GM12864 (cell line): Measurements from ENCODE around the gene INSYN2B.
"Not testable (repeated sequence)": the region's sequence is repeated elsewhere in the genome, so short reads cannot be mapped to it uniquely, and the experiment has no call there.

Experiments
- DNase-seq: peaks from one replicate; pipeline ENCODE4 v3.0.0-alpha.2; 2011; ENCODE audit warnings: low read depth
- H3K4me3 ChIP-seq: 2 replicates; pipeline ENCODE4 v1.5.1; 2011; ENCODE audit warnings: mild to moderate bottlenecking, low read depth, low read length, control low read depth
- TF ChIP-seq, protein P1 (sequence below): IDR thresholded peaks from 2 replicates; pipeline ENCODE4 v1.5.1; 2011; ENCODE audit warnings: low read depth, mild to moderate bottlenecking, moderate library complexity, low read length, control low read depth, inconsistent platforms; ENCODE audit errors: missing control alignments

INSYN2B gene

GRCh38 chr5:169964246-169964645 is 16.0 kb downstream of the INSYN2B start:
- TF ChIP-seq, protein P1, sequence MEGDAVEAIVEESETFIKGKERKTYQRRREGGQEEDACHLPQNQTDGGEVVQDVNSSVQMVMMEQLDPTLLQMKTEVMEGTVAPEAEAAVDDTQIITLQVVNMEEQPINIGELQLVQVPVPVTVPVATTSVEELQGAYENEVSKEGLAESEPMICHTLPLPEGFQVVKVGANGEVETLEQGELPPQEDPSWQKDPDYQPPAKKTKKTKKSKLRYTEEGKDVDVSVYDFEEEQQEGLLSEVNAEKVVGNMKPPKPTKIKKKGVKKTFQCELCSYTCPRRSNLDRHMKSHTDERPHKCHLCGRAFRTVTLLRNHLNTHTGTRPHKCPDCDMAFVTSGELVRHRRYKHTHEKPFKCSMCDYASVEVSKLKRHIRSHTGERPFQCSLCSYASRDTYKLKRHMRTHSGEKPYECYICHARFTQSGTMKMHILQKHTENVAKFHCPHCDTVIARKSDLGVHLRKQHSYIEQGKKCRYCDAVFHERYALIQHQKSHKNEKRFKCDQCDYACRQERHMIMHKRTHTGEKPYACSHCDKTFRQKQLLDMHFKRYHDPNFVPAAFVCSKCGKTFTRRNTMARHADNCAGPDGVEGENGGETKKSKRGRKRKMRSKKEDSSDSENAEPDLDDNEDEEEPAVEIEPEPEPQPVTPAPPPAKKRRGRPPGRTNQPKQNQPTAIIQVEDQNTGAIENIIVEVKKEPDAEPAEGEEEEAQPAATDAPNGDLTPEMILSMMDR: no peak
- H3K4me3 ChIP-seq: no peak overlapping the region
- DNase-seq: no peak

- TF ChIP-seq, protein P1: no peak
- no peak for DNase-seq
- H3K4me3 ChIP-seq: no peak overlapping the region
Measured at GRCh38 chr5:169960659-169961058, 19.6 kb downstream of the INSYN2B start.

DNA sequence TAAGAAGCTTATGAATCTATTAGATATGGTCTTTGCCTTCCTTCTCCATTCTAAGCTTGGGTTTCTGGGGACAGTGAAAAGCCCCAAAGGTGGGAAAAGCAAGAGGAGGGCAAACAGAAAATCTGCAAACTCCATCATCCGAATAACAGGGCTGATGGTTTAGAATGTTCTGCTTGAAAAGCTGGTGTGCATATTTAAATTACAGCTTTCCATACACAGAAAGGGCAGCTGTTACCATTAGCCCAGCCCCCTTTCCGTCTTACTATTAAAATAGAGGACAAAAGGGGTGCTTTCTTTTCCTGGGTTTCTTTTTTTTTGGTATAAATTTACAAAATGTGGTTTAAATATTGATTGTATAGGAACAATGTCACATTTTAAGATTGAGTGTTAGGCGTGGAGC is 22.0 kb downstream of the INSYN2B start:
- no peak for DNase-seq
- TF ChIP-seq, protein P1: no peak

DNA sequence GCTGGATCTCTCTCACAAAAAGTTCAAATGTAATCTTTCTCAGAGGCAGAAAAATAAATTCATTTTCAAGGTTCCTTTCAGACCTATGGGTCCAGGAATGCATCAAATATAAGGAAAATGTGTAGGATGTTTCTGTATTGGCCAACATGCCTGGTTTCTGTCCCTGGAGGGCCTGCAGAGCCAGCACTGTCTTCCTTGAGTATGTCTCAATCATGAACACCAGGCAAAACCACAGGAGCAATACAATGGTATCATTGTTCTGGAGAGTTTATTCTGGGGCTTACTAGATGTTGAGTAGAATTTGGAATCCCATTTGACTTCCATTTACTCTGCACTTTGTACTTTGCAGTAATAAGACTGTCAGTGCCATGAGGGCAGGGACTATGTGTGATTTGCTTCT is 23.5 kb downstream of the INSYN2B start:
- H3K4me3 ChIP-seq: no peak overlapping the region
- TF ChIP-seq, protein P1: no peak
- DNase-seq: no peak

More for the DNA sequence above, 22.0 kb downstream of the INSYN2B start:
- no peak overlapping the region for H3K4me3 ChIP-seq

DNA sequence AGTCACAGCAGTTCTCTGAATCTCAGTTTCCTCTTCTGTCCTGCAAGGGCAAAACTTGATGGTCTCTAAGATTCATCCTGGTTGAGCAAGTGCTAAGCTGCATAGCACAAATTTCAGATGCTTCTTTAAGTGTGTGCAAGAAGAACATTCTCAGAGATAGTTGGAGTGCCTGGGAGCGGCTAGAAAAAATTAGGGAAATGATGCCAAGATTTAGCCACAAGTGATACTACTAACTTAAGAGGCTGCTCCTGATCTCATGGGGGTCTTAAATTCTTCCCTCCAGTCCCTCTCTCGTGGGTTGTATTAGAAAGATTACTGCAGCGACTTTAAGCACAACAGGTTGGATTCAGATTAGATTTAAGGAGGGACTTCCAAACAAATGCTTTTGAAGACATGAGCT is 24.2 kb downstream of the INSYN2B start:
- no peak overlapping the region for H3K4me3 ChIP-seq
- DNase-seq: no peak
- TF ChIP-seq, protein P1: no peak

GRCh38 chr5:169954786-169955185 is 25.5 kb downstream of the INSYN2B start:
- TF ChIP-seq, protein P1: no peak
- no peak for DNase-seq

DNA sequence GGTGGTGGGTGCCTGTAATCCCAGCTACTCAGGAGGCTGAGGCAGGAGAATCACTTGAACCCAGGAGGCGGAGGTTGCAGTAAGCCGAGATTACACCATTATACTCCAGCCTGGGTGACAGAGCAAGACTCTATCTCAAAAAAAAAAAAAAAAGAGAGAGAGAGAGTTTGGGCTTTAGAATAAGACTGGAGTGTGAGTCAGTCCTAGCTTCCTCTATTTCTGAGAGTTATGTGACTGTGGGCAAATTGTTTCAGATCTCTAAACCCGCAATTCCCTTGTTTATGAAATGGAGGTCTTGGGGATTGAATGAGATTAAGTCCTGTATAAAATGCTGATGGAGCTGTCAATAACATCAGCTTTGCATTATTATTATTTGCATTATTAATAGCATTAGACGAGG is 27.1 kb downstream of the INSYN2B start:
- DNase-seq, H3K4me3 ChIP-seq: not testable (repeated sequence)

More at GRCh38 chr5:169954786-169955185, 25.5 kb downstream of the INSYN2B start:
- H3K4me3 ChIP-seq: no peak overlapping the region
